Lung (tissue), 12 donors: ENCODE data around the gene NAPB. TPM values are rescaled to one million over a fixed set of nuclear protein-coding genes. Genes with fewer than 3 reads are reported as not detected.

Experiments
- ATAC-seq: fragments of 200-7000 bp; cut with Tn5 transposase; one replicate; pipeline ENCODE4 v1.9.1; 2020; ENCODE audit warnings: moderate number of reproducible peaks; ENCODE audit not compliant: insufficient read depth, low FRiP score
- DNase-seq, 3 donors: peaks; one replicate each; pipeline ENCODE4 v3.0.0-alpha.2; 2013 to 2017
- H3K27ac ChIP-seq, 2 donors: one replicate each; pipeline ENCODE4 v1.5.1; 2013; ENCODE audit warnings: mild to moderate bottlenecking in 2 of 2, moderate library complexity in 2 of 2, control low read depth in 1 of 2, inconsistent platforms in 1 of 2, low read depth in 1 of 2, low read length in 1 of 2
- H3K27me3 ChIP-seq, 3 donors: one replicate each; pipeline ENCODE4 v1.5.1; 2013; ENCODE audit warnings: low read length in 2 of 3; ENCODE audit not compliant: control insufficient read depth in 3 of 3, insufficient read depth in 3 of 3
- H3K36me3 ChIP-seq, 4 donors: one replicate each; pipeline ENCODE4 v1.5.1; 2013; ENCODE audit warnings: low read length in 4 of 4, mild to moderate bottlenecking in 1 of 4, moderate library complexity in 1 of 4; ENCODE audit not compliant: control insufficient read depth in 4 of 4, insufficient read depth in 4 of 4
- H3K4me1 ChIP-seq, 5 donors: one replicate each; pipeline ENCODE4 v1.5.1; 2013; ENCODE audit warnings: low read length in 5 of 5, mild to moderate bottlenecking in 2 of 5, moderate library complexity in 1 of 5; ENCODE audit not compliant: control insufficient read depth in 5 of 5, insufficient read depth in 5 of 5
- H3K4me3 ChIP-seq: one replicate; pipeline ENCODE4 v1.5.1; 2013; ENCODE audit warnings: mild to moderate bottlenecking, control low read depth, moderate library complexity
- H3K9ac ChIP-seq, 2 donors: one replicate each; pipeline ENCODE4 v1.5.1; 2013; ENCODE audit warnings: low read length in 2 of 2, control low read depth in 1 of 2; ENCODE audit not compliant: insufficient read depth in 1 of 2
- H3K9me3 ChIP-seq, 4 donors: one replicate each; pipeline ENCODE4 v1.5.1; 2013; ENCODE audit warnings: low read length in 3 of 4, mild to moderate bottlenecking in 1 of 4, moderate library complexity in 1 of 4; ENCODE audit not compliant: control insufficient read depth in 4 of 4, insufficient read depth in 3 of 4
- CTCF ChIP-seq: IDR thresholded peaks from 2 replicates; pipeline ENCODE4 v1.5.1; 2012; ENCODE audit warnings: mild to moderate bottlenecking; ENCODE audit errors: control extremely low read depth, extremely low read depth
- WGBS, 2 donors: extraction: QIAGEN DNeasy Blood & Tissue Kit; methylation state at CpG; one replicate each; pipeline ENCODE4 v1.1.7; 2013; 5-methylcytosine and 5-hydroxymethylcytosine counted together
- polyA plus RNA-seq, 2 donors: library from polyadenylated mRNA; stranded (reverse); fragments of 200-250 nt; gene quantifications; one replicate each; pipeline ENCODE4 v1.2.1, GENCODE V29; 2013
- total RNA-seq, 2 donors: library from RNA; depleted of rRNA in 1 of 2; stranded (reverse); fragments of >200 nt in 1 of 2; gene quantifications; one replicate each; pipeline ENCODE4 v1.2.1, GENCODE V29; 2014 to 2021
- donor health status: control.
- donor health status: control.
- donor health status: Bipolar disorder and iron deficiency.
- donor health status: healthy.
- donor health status: DM: yes; HTN: yes; CAD: no.

The NAPB gene
- total and polyA plus RNA-seq, 4 donors = 4.4 to 45.7 (median 6.9) TPM

GRCh38 chr20:23414526-23415188, 6.6 kb downstream of the NAPB start:
- Histone ChIP-seq H3K9ac (no peak overlapping the region), H3K36me3 (no peaks in the 10 kb centered on the region), H3K4me1 (peaks cover 0 to 27% (median 7%) of the 10 kb centered on the region in 5 donors), H3K4me3 (no peak overlapping the region), H3K27ac (no peak overlapping the region), H3K9me3 (no peaks in the 10 kb centered on the region), H3K27me3 (no peaks in the 10 kb centered on the region)
- TF ChIP-seq CTCF = no peak
- WGBS, 2 donors = 74 to 95% methylated on average over 1 of the region's 1 CpG
- no peak for ATAC-seq
- DNase-seq = no peak

- Histone ChIP-seq H3K9ac (no peak overlapping the region), H3K36me3 (no peaks in the 10 kb centered on the region), H3K9me3 (no peaks in the 10 kb centered on the region), H3K27me3 (no peaks in the 10 kb centered on the region), H3K4me3 (no peak overlapping the region), H3K27ac (no peak overlapping the region), H3K4me1 (peaks cover 0 to 20% (median 5%) of the 10 kb centered on the region in 5 donors)
- DNase-seq = no peak
- no peak for TF ChIP-seq CTCF
- ATAC-seq = no peak
- WGBS, 2 donors = 96% methylated on average over 3 of the region's 3 CpGs
Observed at GRCh38 chr20:23413862-23414422, 7.3 kb downstream of the NAPB start.

GRCh38 chr20:23412026-23412425, 9.3 kb downstream of the NAPB start:
- Histone ChIP-seq H3K9ac (no peak overlapping the region), H3K27ac (no peak overlapping the region), H3K4me1 (peaks cover 0 to 20% (median 5%) of the 10 kb centered on the region in 5 donors), H3K36me3 (no peaks in the 10 kb centered on the region), H3K9me3 (no peaks in the 10 kb centered on the region), H3K27me3 (no peaks in the 10 kb centered on the region), H3K4me3 (no peak overlapping the region)
- DNase-seq = no peak
- WGBS, 2 donors = 57 to 63% methylated on average over 1 of the region's 1 CpG
- TF ChIP-seq CTCF = no peak
- no peak for ATAC-seq
